Esophagus squamous epithelium (tissue), 4 donors: ENCODE measurements around the gene GALNT8.

ENCODE experiments used
- POLR2A ChIP-seq, 4 donors: fragments of 450-650 bp; IDR thresholded peaks; one replicate each; pipeline ENCODE4 v1.6.1; 2017; ENCODE audit warnings: antibody characterized with exemption in 4 of 4, mild to moderate bottlenecking in 4 of 4, moderate library complexity in 3 of 4
- TF ChIP-seq, protein P1 (sequence below), 6 experiments: fragments of 450-650 bp in 4 of 6; fragments of 200-600 bp in 2 of 6; sonication (generic) in 2 of 6; IDR thresholded peaks; one replicate each; pipeline ENCODE4 v1.5.1; 2016 to 2019; ENCODE audit warnings: antibody characterized with exemption in 6 of 6, mild to moderate bottlenecking in 4 of 6, moderate library complexity in 4 of 6

- TF ChIP-seq, protein P1, sequence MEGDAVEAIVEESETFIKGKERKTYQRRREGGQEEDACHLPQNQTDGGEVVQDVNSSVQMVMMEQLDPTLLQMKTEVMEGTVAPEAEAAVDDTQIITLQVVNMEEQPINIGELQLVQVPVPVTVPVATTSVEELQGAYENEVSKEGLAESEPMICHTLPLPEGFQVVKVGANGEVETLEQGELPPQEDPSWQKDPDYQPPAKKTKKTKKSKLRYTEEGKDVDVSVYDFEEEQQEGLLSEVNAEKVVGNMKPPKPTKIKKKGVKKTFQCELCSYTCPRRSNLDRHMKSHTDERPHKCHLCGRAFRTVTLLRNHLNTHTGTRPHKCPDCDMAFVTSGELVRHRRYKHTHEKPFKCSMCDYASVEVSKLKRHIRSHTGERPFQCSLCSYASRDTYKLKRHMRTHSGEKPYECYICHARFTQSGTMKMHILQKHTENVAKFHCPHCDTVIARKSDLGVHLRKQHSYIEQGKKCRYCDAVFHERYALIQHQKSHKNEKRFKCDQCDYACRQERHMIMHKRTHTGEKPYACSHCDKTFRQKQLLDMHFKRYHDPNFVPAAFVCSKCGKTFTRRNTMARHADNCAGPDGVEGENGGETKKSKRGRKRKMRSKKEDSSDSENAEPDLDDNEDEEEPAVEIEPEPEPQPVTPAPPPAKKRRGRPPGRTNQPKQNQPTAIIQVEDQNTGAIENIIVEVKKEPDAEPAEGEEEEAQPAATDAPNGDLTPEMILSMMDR (IDR thresholded peaks at IDR 0.05), result no peak
- no peak for TF ChIP-seq POLR2A (IDR thresholded peaks at IDR 0.05)
Measured at GRCh38 chr12:4784404-4785054, 64.3 kb downstream of the GALNT8 start.
